ENCODE measurements around the gene KIAA1958. TPM values are rescaled to one million over a fixed set of nuclear protein-coding genes. Genes with fewer than 3 reads are reported as not detected.

The KIAA1958 gene
- total RNA-seq, 2 experiments from 2014 or later, result 5.6 to 6.8 TPM

DNA sequence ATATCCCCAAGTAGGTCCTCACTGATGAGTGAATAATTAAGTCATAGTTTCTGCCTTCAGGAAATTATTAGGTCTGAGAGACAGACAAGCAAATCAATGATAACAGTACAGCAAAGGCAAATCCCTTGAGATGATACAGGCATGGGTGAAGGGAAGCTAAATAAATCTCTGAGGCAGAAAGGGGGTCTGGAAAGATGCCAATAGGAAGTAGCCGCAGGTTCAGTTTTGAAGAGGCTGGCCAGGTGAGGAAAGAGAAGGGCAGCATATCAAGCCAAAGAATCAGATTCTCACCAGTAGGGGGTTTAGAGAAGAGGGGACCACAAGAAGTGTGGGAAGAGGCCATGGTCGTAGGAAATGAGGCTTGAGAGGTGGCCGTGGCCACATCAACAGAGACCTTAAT lies 85.8 kb downstream of the KIAA1958 start:
- Histone ChIP-seq H3K4me1 (ENCODE audit: insufficient read depth, low read length) (no peaks in the 10 kb centered on the region), H3K9me3 (ENCODE audit: control insufficient read depth in 1 of 2, insufficient read depth in 1 of 2, low read length in 2 of 2) (no peaks in the 10 kb centered on the region), H3K27me3 (ENCODE audit: control insufficient read depth in 1 of 2, insufficient read depth in 2 of 2, low read length in 2 of 2) (no peaks in the 10 kb centered on the region), H3K27ac (ENCODE audit: low read depth in 1 of 2, low read length in 2 of 2) (no peak overlapping the region), H3K4me3 (ENCODE audit: low read length) (no peak overlapping the region), H3K36me3 (ENCODE audit: insufficient read depth, low read length) (no peaks in the 10 kb centered on the region)
- no peak overlapping the region for H3K27ac Mint-ChIP-seq
- peaks cover 24% of the 10 kb centered on the region for H3K36me3 Mint-ChIP-seq (ENCODE audit: low read depth)
- no peaks in the 10 kb centered on the region for H3K4me1 Mint-ChIP-seq (ENCODE audit: low read depth)
- ATAC-seq (ENCODE audit: poor library complexity), result no peak
- TF ChIP-seq, protein P1, sequence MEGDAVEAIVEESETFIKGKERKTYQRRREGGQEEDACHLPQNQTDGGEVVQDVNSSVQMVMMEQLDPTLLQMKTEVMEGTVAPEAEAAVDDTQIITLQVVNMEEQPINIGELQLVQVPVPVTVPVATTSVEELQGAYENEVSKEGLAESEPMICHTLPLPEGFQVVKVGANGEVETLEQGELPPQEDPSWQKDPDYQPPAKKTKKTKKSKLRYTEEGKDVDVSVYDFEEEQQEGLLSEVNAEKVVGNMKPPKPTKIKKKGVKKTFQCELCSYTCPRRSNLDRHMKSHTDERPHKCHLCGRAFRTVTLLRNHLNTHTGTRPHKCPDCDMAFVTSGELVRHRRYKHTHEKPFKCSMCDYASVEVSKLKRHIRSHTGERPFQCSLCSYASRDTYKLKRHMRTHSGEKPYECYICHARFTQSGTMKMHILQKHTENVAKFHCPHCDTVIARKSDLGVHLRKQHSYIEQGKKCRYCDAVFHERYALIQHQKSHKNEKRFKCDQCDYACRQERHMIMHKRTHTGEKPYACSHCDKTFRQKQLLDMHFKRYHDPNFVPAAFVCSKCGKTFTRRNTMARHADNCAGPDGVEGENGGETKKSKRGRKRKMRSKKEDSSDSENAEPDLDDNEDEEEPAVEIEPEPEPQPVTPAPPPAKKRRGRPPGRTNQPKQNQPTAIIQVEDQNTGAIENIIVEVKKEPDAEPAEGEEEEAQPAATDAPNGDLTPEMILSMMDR (IDR thresholded peaks at IDR 0.05), result no peak
- DNase-seq, result no peak
- intact Hi-C loops (cut with DNase I, micrococcal nuclease), result no loop called here
- POLR2A ChIA-PET, result no interaction called here
- H3K27me3 Mint-ChIP-seq, result no peaks in the 10 kb centered on the region
- no peaks in the 10 kb centered on the region for H3K9me3 Mint-ChIP-seq
- H3K4me3 Mint-ChIP-seq, result no peak overlapping the region
- CTCF ChIA-PET, result no interaction called here

DNA sequence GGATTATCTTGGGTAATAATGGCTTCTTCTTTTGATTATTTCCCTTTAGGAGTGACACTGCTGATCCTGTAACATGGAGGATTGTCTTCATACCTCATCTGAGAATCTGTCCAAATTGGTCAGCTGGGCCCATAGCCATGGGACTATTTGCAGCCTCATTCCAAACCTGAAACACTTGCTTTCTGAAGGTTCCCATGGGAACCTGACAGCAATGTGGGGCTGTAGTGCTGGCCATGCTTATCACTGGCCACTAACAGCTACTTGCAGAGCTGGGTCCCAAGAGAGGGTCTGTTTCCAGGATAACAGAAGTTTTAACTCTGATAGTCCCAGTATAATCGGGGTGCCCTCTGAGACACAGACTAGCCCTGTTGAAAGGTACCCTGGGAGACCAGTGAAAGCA lies 87.4 kb downstream of the KIAA1958 start:
- no peaks in the 10 kb centered on the region for H3K27me3 Mint-ChIP-seq
- Histone ChIP-seq H3K9me3 (ENCODE audit: control insufficient read depth in 1 of 2, insufficient read depth in 1 of 2, low read length in 2 of 2) (no peaks in the 10 kb centered on the region), H3K4me3 (ENCODE audit: low read length) (no peak overlapping the region), H3K4me1 (ENCODE audit: insufficient read depth, low read length) (no peaks in the 10 kb centered on the region), H3K27ac (ENCODE audit: low read depth in 1 of 2, low read length in 2 of 2) (no peak overlapping the region), H3K27me3 (ENCODE audit: control insufficient read depth in 1 of 2, insufficient read depth in 2 of 2, low read length in 2 of 2) (no peaks in the 10 kb centered on the region), H3K36me3 (ENCODE audit: insufficient read depth, low read length) (no peaks in the 10 kb centered on the region)
- H3K4me3 Mint-ChIP-seq, result no peak overlapping the region
- no peak overlapping the region for H3K27ac Mint-ChIP-seq
- ATAC-seq (ENCODE audit: poor library complexity) (no peak), DNase-seq (no peak)
- H3K4me1 Mint-ChIP-seq (ENCODE audit: low read depth), result no peaks in the 10 kb centered on the region
- intact Hi-C loops (cut with DNase I, micrococcal nuclease), result no loop called here
- CTCF ChIA-PET, result no interaction called here
- H3K9me3 Mint-ChIP-seq, result no peaks in the 10 kb centered on the region
- TF ChIP-seq, protein P1 (IDR thresholded peaks at IDR 0.05), result no peak
- POLR2A ChIA-PET, result no interaction called here
- peaks cover 24% of the 10 kb centered on the region for H3K36me3 Mint-ChIP-seq (ENCODE audit: low read depth)

GRCh38 chr9:112575107-112575506 lies 88.5 kb downstream of the KIAA1958 start:
- H3K36me3 ChIP-seq (ENCODE audit: insufficient read depth, low read length), result no peaks in the 10 kb centered on the region
- intact Hi-C loops (cut with DNase I, micrococcal nuclease), result no loop called here
- H3K27me3 ChIP-seq (ENCODE audit: control insufficient read depth in 1 of 2, insufficient read depth in 2 of 2, low read length in 2 of 2), result no peaks in the 10 kb centered on the region
- Mint-ChIP-seq H3K27me3 (no peaks in the 10 kb centered on the region), H3K9me3 (no peaks in the 10 kb centered on the region), H3K27ac (no peak overlapping the region), H3K36me3 (ENCODE audit: low read depth) (peaks cover 24% of the 10 kb centered on the region), H3K4me3 (no peak overlapping the region), H3K4me1 (ENCODE audit: low read depth) (no peaks in the 10 kb centered on the region)
- H3K4me1 ChIP-seq (ENCODE audit: insufficient read depth, low read length), result no peaks in the 10 kb centered on the region
- CTCF ChIA-PET, result no interaction called here
- DNase-seq, result no peak
- no peak for ATAC-seq (ENCODE audit: poor library complexity)
- TF ChIP-seq, protein P1 (IDR thresholded peaks at IDR 0.05), result no peak
- no peaks in the 10 kb centered on the region for H3K9me3 ChIP-seq (ENCODE audit: control insufficient read depth in 1 of 2, insufficient read depth in 1 of 2, low read length in 2 of 2)
- H3K27ac ChIP-seq (ENCODE audit: low read depth in 1 of 2, low read length in 2 of 2), result no peak overlapping the region
- H3K4me3 ChIP-seq (ENCODE audit: low read length), result no peak overlapping the region
- POLR2A ChIA-PET, result no interaction called here

Measured in CD4-positive, alpha-beta T cell (primary cell).